NCI-H446 (cell line): ENCODE measurements around the gene KIAA1328.
"Not testable (repeated sequence)": the region's sequence is repeated elsewhere in the genome, so short reads cannot be mapped to it uniquely, and the experiment has no call there.

Source experiments
- DNase-seq, 2 experiments: peaks; one replicate each; lab custom pipeline; 2025; lab: John Stamatoyannopoulos, UW

The KIAA1328 gene

DNA sequence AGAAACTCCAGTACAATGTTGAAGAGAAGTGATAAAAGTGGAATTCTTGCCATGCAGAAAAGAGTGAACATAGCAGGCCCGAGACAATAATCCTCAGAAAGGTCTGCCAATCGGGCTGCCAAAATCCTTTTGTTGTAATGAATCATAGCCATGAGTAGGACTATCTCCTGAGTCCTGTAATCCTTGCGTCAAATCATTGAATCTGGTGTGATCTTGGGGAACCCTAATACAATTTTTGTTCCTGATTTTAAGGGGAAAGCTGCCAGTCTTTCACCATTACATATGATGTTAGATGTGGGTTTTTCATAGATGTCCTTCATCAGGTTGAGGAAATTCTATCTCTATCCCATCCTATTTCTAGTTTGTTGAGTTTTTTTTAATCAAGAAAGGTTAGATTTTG lies 2.4 kb upstream of the KIAA1328 start:
- no peak for DNase-seq

DNA sequence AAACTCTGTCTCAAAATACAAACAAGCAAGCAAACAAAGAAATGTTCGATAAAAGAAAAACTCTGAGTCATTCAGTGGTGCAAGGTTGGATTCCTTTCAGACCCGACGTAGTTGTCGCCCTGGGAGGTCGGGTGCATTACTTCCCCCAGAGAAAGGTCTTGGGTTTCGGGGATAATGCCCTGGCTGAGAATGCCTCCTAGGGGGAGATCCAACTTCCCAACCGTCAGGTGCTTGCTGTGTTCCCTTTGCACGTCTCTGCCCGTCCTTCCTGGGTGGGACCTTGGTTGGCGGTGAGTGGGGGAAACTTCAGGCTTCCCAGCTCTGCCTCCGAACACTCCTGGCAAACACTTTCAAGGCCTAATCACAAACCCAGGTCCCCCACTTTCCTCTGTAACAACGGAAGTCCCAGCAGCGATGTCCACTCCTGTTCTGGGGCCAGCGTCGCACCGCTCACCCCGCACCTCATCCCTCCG lies 734 bp upstream of the KIAA1328 start:
- peak in 1 of 2 experiments; percentile 30 for DNase-seq

DNA sequence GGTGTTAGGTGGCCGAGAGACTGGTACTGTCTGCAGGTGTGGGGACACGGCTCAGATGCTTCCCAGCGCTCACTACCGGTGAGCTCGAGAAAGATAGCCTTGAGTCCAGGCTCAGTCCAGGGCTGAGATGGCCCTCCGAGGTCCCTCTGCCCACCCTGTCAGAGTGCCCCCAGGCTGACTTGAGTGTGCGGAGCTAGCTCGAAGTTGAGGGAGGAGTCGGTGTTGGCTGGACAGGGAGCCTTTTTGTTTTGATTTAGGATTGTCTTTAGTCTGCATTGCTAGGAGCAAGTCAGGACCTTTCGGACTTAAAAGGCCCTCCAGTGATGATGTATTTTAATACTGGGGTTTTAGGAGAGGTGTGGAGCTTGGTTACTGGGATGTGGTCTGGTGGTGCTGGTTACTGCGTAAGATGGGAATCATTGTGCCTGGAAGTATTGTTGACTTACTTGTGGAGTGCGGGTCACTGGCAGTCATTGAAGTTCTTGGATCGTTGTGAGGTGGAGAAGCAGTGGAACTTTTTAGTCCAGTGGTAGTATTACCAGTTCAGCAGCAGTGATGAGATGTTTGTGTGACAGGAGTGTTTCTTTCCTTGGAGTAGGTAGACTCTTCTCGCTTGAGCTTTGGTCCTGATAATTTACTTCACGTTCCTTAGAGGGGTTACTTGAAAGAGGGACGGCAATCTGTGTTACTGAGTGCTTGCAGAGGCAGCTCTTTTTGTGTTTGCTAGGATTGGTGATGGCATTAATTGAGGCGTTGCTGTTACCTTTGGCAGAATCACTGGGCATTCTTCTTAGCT lies 633 bp downstream of the KIAA1328 start:
- DNase-seq: no peak

DNA sequence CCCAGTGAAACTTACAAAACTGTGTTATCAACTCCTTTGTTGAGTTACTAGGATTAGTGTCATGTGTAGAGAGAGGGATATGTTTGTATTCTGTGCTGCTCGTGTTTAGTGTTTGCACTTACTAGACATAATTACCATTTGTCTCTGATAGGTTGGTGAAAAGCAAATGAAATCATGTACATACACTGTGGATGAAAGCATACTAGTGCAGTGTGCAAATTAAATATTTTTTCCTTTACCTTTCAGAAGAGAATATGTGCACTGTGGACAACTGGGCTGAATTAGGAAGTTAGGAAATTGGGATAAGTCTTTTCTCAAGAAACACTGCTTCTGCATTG lies 1.2 kb downstream of the KIAA1328 start:
- DNase-seq: no peak

DNA sequence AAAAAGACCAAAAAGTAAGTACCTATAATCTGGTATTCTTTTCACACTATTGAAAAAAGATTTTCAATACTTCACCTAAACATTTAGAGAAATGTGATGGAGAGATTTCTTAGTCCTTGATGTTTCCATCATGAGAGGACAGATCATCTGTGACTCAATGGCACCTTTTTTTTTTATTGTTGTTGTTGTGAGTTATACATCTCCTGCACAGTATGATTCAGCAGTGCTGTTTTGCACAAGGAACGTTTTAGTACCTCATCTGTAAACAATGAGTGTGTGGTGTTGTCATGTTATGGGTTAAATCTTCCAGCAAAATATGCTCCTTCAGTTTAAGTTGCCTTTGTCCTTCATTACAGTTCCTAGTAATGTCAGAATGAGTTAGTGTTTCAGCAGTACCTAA lies 2.2 kb downstream of the KIAA1328 start:
- DNase-seq: no peak

DNA sequence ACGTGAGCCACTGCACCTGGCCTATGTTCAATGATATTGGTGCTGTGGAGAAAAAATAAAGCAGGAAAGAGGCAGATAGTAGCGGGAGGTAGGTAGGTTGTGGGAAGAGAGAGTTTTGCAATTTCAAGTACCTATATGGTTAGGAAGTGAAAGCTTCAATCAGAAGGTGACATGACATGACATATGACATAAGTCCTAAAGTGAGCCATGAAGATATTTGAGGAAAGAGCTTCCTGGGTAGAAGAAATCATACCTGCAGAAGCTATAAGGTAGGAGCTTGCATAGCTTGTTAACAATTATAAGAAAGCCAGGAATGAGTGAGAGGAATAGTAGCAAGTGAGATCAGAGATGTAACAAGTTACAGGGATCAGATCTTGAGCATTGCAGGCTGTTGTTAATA lies 4.2 kb downstream of the KIAA1328 start:
- no peak for DNase-seq

DNA sequence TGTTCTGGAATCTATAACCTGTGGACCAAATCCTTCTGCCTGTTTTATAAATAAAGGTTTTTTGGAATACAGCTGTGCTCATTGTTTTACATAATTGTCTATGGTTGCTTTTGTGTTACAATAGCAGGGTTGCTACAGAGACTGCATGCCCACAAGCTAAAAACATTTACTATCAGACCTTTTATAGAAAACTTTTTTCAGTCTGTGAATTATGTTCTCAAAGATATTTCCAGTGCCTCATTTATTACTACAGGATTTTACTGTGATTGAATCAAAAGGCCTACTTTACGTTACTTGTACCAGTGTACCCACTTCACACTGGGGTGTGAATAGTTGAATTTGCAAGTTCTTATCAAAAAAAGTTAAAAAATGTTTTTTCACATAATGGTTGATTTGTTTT lies 7.0 kb downstream of the KIAA1328 start:
- DNase-seq: no peak

DNA sequence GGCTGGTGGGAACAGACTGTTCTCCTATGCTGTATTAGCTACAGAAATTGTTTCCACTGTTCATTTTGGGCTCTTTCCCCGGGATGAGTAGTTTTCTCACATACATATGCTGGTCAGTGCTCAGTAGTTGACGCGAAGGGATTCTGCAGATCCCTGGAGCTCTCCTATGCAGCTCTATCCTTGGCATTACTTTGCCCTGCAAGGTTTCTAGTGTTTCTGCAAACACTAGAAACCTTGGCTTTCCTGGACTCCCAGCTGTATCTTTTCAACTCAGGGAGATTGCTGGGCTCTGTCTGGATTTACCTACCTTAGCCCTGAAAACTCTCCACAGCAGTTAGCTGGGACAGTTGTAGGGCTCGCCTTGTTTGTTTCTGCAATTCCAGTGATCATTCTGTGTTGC lies 10.9 kb downstream of the KIAA1328 start:
- no peak for DNase-seq

DNA sequence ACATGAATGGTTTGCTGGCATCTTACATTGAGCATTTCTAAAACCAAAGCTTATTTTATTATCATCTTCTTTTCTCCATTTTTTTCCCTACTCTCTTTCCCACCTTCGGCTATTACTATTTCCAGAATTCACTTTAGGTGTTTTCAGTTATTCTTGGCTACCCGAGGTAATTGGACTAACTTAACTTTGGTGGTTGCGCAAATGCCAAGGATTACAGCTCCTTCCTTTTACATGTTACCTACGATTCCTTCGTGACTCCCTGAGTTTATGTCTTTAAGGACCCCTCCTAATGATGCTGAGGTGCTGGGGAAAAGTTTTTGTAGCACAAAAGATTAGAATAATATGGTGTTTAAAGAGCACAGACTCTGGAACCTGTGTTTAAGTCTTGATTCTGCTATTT lies 14.3 kb downstream of the KIAA1328 start:
- DNase-seq: no peak

DNA sequence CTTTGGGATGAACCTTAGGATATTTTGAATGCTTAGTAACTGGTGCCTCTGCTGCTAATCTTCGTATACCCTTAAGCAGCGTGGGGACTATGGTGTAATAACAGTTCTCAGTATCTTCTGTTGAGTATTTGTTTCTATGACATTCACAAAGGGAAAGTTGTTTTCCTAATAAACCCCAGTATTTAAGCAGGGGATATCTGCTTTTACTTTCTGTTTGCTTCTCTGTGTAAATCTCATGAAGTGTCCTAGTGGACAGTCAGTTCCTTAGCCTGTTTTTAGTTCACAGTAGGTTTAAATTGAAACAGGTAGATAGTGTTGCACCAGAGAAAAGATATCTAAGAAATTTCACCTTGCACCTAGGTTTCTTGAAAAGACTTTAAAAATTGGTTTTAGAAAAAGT lies 14.9 kb downstream of the KIAA1328 start:
- no peak for DNase-seq

DNA sequence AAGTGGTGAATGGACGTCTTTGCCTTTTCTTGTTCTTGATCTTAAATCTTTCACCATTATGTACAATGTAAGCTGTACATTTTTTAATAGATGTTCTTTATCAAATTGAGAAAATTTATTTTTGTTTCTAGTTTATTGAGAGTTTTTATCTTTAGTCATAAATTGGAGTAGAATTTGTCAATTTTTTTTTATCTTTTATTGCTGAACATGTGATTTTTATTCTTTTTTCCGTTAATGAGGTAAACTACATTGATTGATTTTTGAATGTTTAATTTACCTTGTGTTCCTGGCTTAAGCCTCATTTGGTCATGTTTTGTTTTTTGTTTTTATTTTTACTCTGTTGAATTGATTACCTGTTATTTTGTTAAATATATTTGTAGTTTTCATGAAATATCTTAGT lies 19.7 kb downstream of the KIAA1328 start:
- DNase-seq: no peak

DNA sequence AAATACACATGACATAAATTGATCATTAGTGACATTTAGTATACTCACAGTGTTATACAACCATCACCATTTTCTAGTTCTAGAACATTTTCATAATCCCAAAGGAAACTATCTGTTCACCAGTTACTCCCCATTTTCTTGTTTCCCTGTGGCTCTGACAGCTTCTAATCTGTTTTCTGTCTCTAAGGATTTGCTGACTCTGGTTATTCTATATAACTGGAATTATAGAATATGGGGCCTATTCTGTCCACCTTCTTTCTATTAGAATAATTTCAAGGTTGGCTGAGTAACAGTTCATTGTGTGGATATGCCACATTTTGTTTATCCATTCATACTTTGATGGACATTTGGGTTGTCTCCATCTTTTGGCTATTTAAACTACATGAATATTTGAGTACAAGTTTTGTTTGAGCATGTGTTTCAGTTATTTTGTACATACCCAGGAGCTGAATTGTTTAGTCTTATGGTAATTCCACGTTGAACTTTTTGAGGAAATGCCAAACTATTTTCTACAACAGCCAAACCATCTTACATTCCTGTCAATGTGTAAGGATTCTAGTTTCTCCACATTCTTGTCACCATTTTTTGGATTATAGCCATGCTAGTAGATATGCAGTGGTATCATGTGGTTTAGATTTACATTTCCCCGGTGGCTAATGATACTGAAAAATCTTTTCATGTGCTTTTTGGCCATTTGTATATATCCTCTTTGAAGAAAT lies 20.5 kb downstream of the KIAA1328 start:
- DNase-seq: no peak

DNA sequence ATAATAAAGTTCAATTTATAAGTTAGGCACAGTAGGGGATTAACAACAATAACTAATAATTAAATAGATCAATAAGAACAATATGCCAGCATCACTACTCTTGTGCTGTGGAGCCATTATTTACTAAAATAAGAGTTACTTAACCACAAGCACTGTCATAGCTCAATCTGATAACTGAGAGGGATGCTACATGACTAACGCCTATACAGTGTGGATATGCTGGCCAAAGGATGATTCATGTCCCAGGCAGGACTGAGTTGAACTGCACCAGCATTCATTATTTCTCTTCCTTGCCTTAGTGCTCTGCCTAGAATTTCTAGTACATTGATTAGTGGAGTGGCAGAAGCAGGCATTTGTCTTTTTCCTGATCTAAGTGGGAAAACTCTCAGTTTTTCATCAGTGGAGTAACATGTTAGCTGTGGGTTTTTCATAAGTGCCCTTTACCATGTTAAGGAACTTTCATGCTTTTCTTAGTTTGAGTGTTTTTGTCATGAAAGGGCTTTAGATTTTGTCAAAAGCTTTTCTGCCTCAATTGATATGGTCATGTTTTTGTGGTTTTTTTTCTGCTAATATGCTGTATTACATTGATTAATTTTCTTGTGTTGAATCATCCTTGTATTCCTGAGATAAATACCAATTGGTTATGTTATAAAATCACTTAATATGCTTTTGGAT lies 21.7 kb downstream of the KIAA1328 start:
- peak in 1 of 2 experiments; percentile 33 for DNase-seq

DNA sequence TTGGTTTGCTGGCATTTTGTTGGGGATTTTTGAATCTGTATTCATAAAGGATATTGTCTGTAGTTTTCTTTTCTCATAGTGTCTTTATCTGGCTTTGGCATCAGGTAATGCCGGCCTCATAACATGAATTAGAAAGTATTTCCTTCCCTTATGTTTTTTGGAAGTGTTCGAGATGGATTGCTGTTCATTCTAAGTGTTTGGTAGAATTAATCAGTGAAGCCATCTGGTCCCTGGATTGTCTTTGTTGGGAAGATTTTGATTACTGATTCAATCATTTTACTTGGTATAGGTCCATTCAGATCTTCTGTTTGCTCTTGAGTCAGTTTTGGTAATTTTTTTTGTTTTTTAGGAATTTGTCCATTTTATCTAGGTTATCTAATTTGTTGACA lies 22.3 kb downstream of the KIAA1328 start:
- peak in 1 of 2 experiments; percentile 7 for DNase-seq

DNA sequence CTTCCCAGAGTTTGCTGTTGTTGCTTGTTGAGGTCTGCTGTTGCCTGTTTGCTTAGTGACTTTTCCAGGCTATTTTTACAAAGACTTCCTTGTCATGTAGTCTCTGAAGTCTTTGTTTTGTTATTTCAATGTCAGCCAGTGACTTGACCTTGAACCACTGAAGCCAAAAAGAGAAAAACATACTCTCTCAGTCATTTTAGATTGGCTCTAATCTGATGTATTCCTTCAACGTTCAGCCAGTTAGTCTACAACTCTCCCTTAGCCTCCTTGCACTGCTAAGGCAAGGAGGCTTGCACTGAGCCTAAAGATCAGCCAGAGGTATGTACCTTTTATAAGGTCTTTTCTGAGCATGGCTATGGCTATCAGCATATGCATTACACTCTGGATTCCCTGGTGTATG lies 27.9 kb downstream of the KIAA1328 start:
- no peak for DNase-seq

DNA sequence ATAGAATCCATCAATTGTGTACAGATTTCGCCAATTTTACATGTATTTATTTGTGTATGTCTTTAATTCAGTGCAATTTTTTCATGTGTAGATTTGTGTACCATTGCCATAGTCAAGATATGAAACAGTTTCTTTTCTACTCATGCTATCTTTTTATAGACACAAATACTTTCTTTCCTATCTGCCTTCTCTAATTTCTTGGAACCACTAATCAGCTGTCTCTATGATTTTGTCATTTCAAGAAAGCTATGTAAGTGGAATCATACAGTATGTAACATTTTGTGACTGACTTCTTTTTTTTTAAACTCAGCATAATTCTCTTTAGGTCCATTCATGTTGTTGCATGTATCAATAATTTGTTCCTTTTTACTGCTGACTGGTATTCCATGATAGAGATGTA lies 33.3 kb downstream of the KIAA1328 start:
- DNase-seq: no peak

DNA sequence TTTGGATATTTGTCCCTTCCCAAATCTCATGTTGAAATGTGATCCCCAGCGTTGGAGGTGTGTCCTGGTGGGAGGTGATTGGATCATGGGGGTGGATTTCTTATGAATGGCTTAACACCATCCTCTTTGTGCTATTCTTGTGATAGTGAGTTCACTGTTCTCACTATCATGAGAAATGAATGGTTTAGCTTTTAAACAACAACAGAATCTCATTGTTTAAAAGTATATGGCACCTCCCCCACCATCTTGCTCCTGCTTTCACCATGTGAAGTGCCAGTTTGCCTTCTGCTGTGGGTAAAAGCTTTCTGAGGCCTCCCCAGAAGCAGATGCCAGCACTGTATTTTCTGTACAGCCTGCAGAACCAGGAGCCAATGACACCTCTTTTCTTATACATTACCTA lies 38.1 kb downstream of the KIAA1328 start:
- no peak for DNase-seq

DNA sequence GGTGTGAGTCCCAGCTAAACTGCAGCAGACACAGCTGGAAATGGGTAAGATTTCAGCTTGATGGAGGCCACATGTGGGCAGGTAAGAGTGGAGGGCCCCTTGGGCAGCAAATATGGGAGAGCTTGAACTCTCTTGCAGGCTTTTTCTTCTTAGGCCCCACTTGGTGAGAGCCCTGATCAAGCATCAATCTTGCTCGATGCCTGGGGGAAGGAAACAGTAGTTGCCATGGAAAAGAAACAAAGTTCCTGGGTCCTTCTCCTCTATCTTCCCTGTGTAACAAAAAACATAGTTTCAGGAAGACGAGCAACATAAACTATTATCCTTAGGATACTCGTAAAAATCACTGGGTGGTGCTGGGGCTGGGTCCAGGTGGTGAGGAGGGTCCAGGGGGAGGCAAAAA lies 42.9 kb downstream of the KIAA1328 start:
- DNase-seq: no peak

DNA sequence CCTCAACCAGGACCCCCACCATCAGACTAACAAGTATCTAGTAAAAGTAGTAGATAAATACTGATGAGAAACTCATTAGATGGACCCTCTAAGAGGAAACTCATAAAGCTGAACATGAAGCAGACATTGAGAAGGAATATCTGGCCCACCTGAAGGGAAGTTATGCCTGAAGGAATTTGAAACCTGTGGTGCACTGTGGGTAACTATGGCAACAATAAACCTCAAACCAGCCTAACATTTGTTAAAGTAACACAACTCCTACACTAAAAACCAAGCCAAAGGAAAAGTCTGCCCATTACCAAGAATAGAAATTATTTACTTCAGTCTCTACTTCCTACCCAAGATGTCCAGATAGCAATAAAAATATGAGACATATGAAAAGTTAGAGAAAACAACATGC lies 43.4 kb downstream of the KIAA1328 start:
- no peak for DNase-seq

DNA sequence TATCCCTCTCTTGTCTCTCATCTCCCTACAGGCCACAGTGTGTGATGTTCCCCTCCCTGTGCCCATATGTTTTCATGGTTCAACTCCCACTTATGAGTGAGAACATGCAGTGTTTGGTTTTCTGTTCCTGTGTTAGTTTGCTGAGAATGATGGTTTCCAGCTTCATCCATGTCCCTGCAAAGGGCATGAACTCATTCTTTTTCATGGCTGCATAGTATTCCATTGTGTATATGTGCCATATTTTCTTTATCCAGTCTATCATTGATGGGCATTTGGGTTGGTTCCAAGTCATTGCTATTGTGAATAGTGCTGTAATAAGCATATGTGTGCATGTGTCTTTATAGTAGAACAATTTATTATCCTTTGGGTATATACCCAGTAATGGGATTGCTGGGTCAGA lies 44.9 kb downstream of the KIAA1328 start:
- not testable (repeated sequence) for DNase-seq

DNA sequence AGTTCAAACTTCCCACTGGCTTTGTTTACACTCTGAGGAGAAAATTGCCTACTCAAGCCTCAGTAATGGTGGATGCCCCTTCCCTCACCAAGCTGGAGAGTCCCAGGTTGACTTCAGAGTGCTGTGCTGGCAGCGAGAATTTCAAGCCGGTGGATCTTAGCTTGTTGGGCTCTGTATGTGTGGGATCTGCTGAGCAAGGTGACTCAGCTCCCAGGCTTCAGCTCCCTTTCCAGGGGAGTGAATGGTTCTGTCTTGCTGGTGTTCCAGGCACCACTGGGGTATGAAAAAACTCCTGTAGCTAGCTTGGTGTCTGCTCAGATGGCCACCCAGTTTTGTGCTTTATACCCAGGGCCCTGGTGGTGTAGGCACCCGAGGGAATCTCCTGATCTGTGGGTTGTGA lies 50.9 kb downstream of the KIAA1328 start:
- DNase-seq: not testable (repeated sequence)

DNA sequence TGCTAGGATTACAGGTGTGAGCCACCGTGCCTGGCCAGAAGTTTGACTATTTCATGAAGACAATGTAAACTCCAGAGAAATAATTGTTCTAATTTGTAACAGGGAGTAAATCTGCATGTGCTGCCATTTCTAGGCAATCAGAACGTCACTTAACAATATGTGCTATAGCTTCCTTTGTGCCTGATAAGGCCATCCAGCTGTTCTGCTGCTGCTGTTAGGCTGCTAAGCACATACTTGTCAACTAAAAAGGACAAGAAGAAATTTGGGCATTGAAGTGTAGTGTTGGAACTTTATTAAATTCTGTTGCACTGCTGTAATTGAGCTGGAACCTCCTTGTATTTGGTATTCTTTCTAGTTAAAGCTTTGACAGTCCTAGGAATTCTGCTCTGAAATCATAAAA lies 57.1 kb downstream of the KIAA1328 start:
- DNase-seq: no peak

DNA sequence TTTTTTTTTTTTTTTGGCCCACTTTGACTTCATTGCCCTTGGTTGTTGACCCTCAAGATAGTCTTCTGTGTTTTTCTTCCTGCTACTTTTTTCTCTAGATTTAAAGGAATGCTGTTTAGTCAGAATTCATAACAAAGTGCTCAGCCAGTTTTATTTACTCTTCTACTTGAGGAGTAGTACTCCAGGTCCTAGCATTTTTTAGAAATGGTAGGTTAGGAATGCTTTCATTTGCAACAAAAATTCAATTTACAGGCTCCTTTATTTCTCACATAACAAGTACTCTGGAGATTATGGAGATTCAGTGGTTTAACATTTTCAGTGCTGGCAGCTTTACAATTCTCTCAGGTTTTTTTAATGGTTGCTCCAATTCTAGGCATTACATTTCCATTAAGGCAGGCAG lies 58.2 kb downstream of the KIAA1328 start:
- no peak for DNase-seq
